ENCODE results near the gene CCDC191. TPM values are rescaled to one million over a fixed set of nuclear protein-coding genes. Genes with fewer than 3 reads are reported as not detected.

The CCDC191 gene
- total and polyA plus RNA-seq, 9 of the 15 experiments (the other 6 are each of a cell fraction or from before 2014, with no cell fraction given) = 0.10 to 0.55 (median 0.22) TPM

DNA sequence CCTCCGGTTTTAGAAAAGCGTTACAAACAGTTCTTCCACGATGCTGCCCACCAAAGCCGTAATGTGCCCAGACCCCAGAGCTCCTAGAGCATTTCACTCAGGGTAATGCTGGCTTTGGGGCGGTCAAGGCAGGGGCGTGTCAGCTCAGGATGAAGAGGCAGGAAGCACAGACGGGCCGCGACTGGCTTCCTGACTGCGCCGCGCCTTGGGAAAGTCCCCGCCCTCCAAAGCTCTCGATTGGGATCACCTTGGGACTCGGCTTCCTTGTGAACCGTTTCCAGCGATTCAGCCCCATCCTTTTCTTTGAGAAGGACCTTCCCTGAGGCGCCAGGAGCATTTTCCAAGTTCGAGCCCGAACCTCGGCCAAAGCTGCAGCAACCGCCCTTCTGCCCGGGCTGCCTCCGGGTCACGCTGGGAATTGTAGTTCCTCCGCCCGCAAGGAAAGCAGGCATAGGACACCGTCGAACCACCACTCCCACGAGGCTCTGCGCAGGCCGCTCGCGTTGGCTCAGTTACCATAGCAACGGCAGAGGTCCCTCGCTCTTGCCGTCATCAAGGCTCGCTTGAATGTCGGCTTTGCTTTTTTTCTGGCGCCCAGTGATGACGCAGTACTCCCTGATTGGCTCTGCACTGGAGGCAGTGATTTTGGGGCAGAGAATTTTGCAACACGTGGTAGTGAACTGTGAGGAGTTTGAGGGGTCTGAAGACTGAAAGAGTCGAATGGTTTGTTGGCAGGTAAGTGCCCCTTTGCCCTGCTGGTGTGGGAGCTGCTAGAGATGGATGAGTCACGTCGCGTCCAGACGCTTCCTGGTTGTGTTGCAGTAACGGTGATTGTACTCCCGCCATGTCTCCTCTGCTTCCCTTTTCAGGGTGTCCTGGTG lies at the start of gene CCDC191, which contains the start of gene QTRT2 (continued):
- TF ChIP-seq, protein P1, sequence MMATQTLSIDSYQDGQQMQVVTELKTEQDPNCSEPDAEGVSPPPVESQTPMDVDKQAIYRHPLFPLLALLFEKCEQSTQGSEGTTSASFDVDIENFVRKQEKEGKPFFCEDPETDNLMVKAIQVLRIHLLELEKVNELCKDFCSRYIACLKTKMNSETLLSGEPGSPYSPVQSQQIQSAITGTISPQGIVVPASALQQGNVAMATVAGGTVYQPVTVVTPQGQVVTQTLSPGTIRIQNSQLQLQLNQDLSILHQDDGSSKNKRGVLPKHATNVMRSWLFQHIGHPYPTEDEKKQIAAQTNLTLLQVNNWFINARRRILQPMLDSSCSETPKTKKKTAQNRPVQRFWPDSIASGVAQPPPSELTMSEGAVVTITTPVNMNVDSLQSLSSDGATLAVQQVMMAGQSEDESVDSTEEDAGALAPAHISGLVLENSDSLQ (IDR thresholded peaks at IDR 0.05) = peak; percentile 50
- TF ChIP-seq MXI1 (IDR thresholded peaks at IDR 0.05; ENCODE audit: low read depth, low read length) (peak; percentile 86), TAF9B (IDR thresholded peaks at IDR 0.05; ENCODE audit: partially characterized antibody) (peak; percentile 12), KLF1 (tag; IDR thresholded peaks at IDR 0.05) (no peak), PHF20 (IDR thresholded peaks at IDR 0.05; ENCODE audit: partially characterized antibody) (peak; percentile 91), RCOR1 (IDR thresholded peaks at IDR 0.05; ENCODE audit: borderline replicate concordance in 1 of 2, low read depth in 2 of 2, low read length in 2 of 2) (peak; percentile 74 to 94), HDAC1 (IDR thresholded peaks at IDR 0.05) (peak; percentile 44 to 98; a peak in 3 of 4 replicates), ZNF143 (CRISPR knock-in tag; IDR thresholded peaks at IDR 0.05) (peak; percentile 98), SAP30 (IDR thresholded peaks at IDR 0.05; ENCODE audit: borderline replicate concordance, insufficient read depth, low read depth, low read length, poor library complexity, severe bottlenecking) (peak; percentile 91)
- TF ChIP-seq, protein P2, sequence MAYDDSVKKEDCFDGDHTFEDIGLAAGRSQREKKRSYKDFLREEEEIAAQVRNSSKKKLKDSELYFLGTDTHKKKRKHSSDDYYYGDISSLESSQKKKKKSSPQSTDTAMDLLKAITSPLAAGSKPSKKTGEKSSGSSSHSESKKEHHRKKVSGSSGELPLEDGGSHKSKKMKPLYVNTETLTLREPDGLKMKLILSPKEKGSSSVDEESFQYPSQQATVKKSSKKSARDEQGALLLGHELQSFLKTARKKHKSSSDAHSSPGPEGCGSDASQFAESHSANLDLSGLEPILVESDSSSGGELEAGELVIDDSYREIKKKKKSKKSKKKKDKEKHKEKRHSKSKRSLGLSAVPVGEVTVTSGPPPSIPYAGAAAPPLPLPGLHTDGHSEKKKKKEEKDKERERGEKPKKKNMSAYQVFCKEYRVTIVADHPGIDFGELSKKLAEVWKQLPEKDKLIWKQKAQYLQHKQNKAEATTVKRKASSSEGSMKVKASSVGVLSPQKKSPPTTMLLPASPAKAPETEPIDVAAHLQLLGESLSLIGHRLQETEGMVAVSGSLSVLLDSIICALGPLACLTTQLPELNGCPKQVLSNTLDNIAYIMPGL (CRISPR knock-in tag; IDR thresholded peaks at IDR 0.05) = no peak
- TF ChIP-seq, protein P3, sequence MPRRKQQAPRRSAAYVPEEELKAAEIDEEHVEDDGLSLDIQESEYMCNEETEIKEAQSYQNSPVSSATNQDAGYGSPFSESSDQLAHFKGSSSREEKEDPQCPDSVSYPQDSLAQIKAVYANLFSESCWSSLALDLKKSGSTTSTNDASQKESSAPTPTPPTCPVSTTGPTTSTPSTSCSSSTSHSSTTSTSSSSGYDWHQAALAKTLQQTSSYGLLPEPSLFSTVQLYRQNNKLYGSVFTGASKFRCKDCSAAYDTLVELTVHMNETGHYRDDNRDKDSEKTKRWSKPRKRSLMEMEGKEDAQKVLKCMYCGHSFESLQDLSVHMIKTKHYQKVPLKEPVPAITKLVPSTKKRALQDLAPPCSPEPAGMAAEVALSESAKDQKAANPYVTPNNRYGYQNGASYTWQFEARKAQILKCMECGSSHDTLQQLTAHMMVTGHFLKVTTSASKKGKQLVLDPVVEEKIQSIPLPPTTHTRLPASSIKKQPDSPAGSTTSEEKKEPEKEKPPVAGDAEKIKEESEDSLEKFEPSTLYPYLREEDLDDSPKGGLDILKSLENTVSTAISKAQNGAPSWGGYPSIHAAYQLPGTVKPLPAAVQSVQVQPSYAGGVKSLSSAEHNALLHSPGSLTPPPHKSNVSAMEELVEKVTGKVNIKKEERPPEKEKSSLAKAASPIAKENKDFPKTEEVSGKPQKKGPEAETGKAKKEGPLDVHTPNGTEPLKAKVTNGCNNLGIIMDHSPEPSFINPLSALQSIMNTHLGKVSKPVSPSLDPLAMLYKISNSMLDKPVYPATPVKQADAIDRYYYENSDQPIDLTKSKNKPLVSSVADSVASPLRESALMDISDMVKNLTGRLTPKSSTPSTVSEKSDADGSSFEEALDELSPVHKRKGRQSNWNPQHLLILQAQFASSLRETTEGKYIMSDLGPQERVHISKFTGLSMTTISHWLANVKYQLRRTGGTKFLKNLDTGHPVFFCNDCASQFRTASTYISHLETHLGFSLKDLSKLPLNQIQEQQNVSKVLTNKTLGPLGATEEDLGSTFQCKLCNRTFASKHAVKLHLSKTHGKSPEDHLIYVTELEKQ (CRISPR knock-in tag; IDR thresholded peaks at IDR 0.05) = no peak
- TF ChIP-seq, protein P4, sequence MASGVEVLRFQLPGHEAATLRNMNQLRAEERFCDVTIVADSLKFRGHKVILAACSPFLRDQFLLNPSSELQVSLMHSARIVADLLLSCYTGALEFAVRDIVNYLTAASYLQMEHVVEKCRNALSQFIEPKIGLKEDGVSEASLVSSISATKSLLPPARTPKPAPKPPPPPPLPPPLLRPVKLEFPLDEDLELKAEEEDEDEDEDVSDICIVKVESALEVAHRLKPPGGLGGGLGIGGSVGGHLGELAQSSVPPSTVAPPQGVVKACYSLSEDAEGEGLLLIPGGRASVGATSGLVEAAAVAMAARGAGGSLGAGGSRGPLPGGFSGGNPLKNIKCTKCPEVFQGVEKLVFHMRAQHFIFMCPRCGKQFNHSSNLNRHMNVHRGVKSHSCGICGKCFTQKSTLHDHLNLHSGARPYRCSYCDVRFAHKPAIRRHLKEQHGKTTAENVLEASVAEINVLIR (CRISPR knock-in tag; IDR thresholded peaks at IDR 0.05) = peak; percentile 95
- TF ChIP-seq, protein P5, sequence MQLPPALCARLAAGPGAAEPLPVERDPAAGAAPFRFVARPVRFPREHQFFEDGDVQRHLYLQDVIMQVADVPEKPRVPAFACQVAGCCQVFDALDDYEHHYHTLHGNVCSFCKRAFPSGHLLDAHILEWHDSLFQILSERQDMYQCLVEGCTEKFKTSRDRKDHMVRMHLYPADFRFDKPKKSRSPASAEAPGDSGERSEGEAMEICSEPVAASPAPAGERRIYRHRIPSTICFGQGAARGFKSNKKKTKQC (CRISPR knock-in tag; IDR thresholded peaks at IDR 0.05) = no peak
- TF ChIP-seq, protein P6, sequence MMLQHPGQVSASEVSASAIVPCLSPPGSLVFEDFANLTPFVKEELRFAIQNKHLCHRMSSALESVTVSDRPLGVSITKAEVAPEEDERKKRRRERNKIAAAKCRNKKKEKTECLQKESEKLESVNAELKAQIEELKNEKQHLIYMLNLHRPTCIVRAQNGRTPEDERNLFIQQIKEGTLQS (IDR thresholded peaks at IDR 0.05) = peak; percentile 61; the same call in 1 of the 2 replicates
- TF ChIP-seq, protein P6 (CRISPR knock-in tag; conservative IDR thresholded peaks at IDR 0.05) = no peak

Measured in K562 (cell line).